CD4-positive, alpha-beta T cell treated with Interleukin-15 for 1 hour (primary cell): ENCODE data around the gene HGD.

ENCODE experiments used
- DNase-seq: peaks from one replicate; pipeline ENCODE4 v3.0.0-alpha.2; 2020

The HGD gene, protein sequence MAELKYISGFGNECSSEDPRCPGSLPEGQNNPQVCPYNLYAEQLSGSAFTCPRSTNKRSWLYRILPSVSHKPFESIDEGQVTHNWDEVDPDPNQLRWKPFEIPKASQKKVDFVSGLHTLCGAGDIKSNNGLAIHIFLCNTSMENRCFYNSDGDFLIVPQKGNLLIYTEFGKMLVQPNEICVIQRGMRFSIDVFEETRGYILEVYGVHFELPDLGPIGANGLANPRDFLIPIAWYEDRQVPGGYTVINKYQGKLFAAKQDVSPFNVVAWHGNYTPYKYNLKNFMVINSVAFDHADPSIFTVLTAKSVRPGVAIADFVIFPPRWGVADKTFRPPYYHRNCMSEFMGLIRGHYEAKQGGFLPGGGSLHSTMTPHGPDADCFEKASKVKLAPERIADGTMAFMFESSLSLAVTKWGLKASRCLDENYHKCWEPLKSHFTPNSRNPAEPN

DNA sequence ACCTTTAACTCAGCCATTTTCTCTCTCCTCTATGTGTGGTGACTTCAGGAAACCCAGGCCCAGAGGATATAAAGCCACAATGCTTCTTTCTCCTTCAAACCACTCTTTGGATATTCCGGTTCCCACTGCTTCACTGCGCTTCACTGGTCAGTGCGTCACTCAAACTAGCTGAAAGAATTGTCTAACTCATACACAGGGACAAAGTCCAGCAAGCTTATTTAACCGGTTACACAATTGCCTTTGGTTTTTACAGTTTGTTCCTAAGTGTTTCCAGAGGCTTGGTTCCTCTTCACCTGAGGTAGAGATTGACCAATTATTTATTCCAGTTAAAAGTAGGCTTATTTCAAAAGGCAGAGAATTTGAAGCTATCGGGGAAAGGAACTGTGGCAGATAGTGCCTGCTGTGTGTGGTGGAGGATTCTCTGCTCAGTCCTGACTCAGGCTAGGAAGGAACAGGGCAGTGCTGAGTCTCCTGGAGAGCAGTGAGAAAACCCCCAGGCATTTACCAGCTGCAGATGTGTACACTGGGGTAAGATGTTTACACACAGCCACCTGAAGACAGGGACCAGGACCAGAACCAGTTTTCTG lies at the start of gene HGD:
Gene HGD, minus strand, starts transcription at position 145 of the 587 bp plus-strand sequence. Its CDS starts 128 bp downstream, at position 17.
- no peak for DNase-seq

DNA sequence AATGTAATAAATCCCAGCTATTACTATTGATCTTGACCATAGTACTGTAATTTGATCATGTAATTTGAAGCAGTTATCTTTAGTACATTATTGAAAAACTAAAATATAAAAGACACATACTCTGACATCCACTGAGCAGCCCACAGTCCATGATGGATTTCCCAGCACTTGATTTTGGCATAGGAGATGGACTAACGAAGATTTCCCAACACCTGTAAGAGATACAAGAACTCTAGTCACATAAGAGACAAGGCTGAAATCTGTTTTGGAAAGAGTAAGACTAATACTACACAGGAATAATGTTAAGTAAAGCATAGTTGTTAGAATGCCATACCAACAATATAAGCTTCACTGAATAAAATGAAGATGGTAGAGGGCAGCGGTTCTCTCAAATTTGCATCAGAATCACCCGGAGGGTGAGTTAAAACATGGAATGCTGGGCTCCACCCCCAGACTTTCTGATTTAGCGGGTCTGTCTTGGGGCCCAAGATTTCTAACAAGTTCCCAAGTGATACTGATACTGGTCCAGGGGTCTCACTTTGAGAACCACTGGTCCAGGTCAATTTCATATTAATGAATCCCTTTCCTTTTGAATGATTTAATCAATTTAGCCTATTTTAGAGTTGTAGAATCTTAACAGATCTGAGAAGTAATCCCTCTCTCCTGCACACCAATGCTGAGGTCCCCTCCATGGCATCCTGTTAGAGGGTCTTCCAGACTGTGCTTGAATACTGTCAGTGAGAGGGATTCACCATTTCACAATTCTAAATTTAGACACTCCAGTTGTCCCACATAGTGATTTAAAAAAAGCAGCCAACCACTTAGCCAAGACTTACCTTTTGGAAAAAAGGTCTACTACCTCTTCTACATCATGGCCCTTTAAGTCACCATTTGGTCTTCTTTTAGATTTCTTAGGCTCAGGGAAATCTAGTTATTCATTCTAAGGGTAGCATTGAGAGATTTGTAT lies 48.8 kb upstream of the HGD start:
- no peak for DNase-seq

GRCh38 chr3:120726791-120727190 lies 44.8 kb upstream of the HGD start:
- DNase-seq: no peak

DNA sequence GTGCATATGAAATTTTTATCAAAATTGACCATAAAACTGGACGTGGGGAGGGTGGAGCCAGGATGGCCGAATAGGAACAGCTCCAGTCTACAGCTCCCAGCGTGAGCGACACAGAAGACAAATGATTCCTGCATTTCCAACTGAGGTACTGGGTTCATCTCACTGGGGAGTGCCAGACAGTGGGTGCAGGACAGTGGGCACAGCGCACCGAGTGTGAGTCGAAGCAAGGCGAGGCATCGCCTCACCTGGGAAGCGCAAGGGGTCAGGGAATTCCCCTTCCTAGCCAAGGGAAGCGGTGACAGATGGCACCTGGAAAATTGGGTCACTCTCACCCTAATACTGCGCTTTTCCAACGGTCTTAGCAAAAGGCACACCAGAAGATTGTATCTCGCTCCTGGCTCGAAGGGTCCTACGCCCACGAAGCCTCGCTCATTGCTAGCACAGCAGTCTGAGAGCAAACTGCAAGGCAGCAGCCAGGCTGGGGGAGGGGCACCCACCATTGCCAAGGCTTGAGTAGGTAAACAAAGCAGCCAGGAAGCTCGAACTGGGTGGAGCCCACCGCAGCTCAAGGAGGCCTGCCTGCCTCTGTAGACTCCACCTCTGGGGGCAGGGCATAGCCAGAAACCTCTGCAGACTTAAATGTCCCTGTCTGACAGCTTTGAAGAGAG lies 37.3 kb upstream of the HGD start:
- DNase-seq: peak; percentile 85

GRCh38 chr3:120713262-120713661 lies 31.2 kb upstream of the HGD start:
- DNase-seq: no peak

DNA sequence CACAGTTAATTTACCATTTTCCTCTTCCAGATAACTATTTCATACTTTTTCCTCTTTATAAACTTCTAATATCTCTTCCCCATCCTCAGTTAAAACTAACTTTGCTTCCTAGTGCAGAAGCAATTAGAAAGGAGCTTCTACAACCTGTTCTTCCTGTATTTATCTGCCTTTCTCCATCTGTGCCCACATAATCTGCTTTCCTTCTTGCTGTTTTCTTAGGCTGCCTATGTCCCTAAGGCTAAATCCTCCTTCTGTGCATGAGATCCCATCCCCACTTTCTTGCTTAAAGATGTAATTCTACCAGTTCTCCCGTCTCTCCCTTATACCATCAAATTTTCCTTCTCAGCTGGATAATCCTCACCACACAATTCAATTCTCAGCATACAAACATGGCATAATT lies 28.3 kb upstream of the HGD start:
- no peak for DNase-seq

GRCh38 chr3:120708408-120708807 lies 26.4 kb upstream of the HGD start:
- no peak for DNase-seq

- DNase-seq: no peak
These were observed 24.9 kb upstream of the HGD start for GRCh38 chr3:120706950-120707349.

- DNase-seq: no peak
These were observed 24.0 kb upstream of the HGD start for GRCh38 chr3:120705884-120706582.

GRCh38 chr3:120699333-120699732 lies 17.3 kb upstream of the HGD start:
- DNase-seq: no peak

DNA sequence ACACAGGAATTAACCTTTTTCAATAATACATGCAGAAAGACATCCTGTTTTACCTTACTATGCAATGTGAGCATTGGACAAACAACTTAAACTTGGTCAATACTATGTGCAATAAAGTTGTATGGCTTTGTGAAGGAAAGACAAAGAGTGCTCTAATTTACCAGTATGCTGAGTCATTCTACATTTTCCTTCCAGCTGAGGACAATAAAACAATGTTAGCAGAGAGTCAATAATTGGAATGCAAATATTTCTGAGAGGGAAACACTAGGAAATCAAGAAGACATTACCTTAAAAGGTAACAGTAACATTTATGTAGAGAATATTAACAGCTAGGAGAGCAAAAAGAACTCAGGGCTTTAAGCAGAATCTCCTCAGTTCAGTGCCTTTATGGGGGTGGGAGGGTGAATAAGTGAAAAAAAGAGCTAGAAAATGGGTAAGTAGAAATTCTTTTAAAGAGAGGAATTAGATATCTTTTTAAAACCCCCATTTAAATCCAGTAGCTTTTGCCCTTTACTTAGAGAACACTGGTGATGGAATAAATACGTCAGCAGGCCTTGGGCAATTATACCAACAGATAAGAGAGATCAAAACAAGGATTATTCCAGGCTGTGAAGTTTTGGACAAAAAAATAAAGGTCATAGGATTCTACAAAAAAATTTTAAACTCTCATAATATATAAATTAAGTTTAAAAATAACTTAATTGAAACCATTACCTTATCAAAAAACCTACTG lies 11.6 kb upstream of the HGD start:
- no peak for DNase-seq

DNA sequence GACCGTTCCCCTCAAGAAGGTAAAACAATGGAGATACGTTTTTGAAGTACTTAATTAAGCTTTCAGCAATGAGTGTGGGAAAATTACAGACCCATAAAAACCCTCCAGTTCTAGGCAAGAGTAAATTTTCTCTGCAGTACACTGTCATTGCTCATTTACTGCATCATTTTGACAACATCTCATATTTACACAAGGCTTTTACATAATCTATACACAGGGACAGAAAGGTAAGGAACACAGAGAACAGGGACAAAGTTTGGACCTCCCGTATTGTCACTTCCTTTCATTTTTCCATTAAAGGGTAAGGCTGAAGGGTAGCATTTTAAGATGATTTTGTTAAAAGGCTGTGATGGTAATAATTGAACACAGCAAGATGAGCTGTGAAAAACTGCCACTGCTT lies 7.4 kb upstream of the HGD start:
- no peak for DNase-seq

GRCh38 chr3:120688121-120688520 lies 6.1 kb upstream of the HGD start:
- no peak for DNase-seq

DNA sequence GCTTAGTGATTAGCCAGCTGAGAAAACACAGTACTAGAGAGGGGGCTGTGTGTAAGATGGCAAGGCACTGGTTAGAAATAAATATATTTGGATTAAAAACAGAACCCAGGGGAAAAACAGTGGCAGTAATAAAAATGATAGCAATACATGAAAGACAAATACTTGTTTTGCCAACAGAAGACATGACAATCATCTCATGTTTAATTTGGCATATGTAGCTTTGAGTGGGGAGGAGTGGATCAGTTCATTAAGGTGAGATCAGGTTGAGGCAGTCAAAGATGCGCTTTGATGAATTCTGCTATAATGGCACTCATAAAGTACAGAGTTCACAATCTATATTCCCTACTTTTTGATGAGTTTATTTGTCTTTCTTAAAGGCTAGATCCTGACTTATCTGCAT lies 3.4 kb upstream of the HGD start:
- no peak for DNase-seq

DNA sequence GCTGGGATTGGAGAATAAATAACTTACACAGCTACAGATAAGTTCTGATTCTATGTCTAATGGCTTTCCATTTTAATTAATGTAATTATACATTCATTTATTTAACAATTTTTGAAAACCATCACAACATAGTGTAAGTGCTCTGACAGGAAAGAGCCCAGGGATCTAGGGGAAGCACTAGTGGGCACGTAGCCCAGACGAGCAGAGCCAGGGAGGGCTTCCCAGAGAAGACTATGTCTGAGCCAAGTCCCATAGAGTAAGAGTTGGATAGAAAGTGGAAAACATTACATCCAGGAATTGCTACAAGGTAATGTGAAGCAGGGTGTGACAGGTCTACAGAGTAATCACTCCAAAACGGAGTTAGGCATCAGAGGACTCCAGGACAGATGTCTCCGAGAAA lies 2.9 kb upstream of the HGD start:
- DNase-seq: no peak

GRCh38 chr3:120683671-120684301 lies 1.7 kb upstream of the HGD start:
- no peak for DNase-seq

- DNase-seq: no peak
These were observed 1.2 kb upstream of the HGD start for GRCh38 chr3:120683213-120683612.

GRCh38 chr3:120681506-120682038 lies 467 bp downstream of the HGD start:
- DNase-seq: no peak

DNA sequence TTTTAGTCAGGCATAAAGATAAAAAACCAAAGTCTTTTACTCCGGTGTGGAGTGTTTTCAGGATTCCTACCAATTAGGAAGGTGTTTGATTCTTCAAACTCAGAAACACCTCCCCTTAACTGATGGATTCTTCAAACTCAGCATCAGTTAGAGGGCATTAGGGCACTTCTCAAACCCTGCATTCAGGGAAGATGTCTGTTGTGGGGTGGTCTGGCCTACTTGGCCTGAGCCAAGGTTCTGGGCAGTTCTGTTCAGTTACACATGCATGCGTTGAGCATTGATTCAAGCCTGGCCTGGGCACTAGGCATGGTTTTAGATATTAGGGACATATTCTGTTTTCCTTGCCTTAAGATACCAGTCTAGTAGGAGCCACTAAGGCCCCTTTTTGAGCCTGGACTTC lies 1.0 kb downstream of the HGD start:
- no peak for DNase-seq

DNA sequence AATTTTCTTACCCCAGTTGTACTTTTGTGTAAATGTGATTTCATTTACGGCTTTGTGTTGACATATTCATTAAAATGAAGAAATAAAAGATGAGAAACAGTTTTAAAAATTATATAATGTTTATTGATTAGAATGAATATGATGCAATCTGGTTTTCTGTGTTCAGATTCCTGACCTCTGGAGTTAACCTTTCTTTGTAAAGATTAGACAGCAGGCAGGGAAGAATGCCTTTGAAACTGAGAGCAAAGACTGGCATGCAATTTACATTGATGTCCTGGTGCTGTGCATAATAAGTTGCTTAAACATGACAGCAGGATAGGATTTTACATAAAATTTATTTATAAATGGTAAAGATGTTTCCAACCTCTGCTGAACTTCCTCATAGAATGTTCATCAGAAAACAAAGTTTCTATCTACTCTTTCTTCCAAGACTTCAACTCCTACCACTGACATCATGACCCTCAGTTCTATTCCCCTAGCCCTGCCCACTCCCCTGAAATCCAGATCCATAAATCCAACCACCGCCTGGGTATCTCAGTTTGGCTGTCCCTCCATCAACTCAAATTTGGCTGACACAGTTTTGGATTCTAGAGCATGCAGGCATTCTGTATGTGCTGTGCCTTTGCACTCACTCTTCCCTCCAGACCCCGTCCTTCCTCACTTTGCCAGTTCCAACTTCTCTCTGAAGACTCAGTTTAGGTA lies 1.7 kb downstream of the HGD start:
- DNase-seq: no peak
